GM21367 (cell line): ENCODE measurements around the gene AIFM2.

Experiments
- ATAC-seq: cut with Tn5 transposase; IDR thresholded peaks from one replicate; pipeline ENCODE4 v1.9.1; 2021; ENCODE audit not compliant: unreplicated experiment

Gene AIFM2

DNA sequence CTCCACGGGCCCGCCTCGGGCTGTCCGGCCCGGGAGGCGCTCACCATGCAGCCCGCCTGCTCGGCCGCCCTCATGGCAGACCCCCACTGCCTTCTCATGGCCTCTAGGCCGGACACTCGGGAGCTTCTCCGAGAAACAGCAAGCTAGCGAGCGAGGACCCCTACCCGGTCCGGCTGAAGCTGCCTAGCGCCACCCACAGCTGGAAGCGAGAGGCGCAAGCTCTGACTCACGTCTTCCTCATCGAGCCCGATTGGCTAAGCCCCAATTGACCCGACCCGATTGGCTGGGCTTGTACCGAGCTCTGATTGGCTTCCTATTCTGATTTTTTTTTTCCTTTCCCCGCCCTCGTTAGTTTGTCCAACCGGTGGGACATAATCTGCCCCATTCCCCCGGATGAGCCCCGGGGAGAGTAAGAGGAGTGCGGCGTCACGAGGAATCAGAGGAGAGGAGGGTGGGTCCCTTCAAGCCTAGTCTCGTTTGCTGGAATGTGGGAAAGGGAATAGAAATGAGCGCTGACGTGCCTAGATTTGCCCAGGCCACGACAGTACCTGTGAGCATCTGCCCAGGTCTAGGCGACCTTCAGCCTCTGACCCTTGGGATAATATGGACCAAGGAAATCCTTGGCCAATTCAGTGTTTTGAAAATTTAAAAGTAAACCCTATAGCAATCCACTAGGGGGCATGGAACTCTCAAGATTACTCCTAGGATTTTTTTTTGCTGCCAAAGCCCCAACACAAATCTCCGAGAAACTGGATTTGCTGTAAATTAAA is 14.0 kb upstream of the AIFM2 start, which contains the start of gene TYSND1:
Gene TYSND1, minus strand, starts transcription at position 212 of the 770 bp plus-strand sequence. Its CDS starts 114 bp downstream, at position 98.
- ATAC-seq: peak; percentile 90

DNA sequence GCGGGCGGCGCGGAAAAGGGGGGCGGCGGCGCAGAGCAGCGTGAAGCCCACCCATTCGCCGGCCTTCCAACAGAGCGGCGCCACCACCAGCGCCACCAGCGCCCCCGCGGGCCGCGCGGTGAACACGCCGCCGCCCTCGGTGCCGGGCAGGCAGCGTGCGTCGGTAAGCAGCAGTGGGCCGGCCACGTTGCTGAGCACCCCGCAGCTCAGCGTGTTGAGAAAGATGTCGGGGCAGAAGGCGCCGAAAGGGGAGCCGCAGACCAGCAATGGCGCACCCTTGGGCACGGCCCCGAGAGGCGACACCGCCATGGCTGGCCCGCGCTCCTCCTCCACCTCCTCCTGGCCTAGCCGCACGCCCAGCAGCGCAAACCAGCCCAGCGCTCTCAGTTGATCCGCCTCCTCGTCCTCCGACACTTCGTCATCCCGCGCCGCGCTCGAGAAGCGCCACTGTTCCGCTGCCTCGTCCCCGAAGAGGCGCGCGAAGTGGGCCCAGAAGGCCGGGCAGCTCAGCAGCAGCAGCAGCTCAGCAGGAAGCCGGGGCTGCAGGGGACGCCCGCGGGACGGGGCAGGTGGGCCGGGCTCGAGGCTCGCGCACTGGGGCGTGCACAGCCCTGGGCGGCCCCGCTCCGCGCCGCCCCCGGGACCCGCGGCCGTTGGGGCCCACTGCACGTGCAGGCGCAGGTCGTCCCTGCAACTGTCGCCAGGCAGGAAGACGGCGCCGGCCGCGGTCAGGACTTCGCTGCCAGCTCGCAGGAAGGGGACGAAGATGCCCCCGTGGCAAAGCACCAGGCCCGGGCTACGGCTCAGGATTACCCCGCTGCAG is 13.3 kb upstream of the AIFM2 start:
- peak; percentile 42 for ATAC-seq

DNA sequence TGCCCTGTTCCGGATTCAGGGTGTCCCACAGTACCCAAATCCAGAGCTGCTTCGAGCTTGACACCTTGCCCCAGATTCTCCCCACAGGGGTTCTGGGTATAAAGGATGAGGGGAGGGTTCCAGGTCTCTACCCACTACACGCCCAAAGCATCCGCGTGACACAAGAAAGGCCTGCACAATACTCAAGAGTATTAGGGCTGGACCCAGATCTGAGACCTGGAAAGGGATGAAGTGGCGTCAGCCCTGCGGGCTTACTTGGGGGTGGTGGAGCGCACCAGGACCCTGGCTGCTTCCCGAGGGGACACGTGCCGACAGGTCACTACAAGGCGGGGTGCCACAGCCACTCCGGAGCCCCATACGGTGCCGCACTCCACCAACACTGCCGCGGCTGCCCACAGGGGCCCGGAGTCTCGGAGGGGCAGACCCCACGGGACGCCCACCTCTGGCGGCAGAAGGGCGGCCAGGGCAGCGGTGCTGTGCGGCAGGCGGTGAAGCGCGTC is 12.6 kb upstream of the AIFM2 start:
- peak; percentile 4 for ATAC-seq

DNA sequence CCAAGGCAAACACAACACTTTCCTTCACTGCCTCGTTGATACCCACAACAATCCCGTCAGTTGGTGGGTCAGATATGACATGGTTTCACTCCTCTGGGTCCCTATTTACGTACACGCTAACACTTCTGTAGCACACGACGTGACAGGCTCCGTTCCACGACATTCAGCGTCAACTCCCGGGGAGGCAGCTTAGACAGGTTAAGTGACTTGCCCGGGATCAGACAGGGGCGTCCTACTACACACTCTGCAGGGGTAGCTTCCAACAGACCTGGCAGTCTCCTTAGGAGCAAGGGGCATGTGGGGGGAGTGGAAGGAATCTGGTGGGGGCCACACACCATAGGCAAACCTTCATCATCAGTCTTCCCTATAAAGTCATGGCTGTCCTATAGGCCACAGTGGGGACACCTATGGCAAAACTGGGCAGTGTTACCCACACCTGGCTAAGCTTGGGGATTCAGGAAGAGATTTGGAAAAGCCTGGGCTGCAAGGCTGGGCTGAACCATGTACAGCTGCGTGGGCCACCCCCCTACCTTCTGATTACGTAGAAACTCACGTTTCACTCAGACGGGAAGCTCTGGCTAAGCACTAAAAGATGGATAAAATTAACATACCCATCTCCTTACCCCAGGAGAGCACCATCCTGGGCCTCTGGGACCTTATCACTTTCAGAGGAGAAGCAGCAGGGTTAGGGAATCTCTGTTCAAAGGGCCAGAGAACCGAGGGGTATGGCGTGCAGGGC is 11.9 kb upstream of the AIFM2 start:
- ATAC-seq: no peak

DNA sequence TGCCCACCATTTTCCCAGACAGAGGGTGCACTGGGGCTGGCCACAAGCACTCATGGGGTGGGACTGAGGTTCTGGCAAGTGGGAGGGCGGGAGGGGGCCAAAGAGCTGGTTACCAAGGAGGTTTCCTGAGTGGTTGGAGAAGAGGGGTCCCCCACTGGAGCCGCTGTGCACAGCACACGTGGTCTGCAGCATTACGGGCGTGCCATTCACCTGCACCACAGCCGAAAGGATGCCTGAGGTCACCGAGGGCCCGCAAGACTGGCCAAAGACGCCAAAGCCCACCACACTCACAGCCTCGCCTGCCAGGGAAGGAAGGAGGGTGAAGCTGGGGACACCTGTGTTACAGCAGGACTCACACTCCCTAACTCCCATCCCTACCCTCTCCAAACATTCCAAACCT is 9.9 kb upstream of the AIFM2 start:
- ATAC-seq: no peak

DNA sequence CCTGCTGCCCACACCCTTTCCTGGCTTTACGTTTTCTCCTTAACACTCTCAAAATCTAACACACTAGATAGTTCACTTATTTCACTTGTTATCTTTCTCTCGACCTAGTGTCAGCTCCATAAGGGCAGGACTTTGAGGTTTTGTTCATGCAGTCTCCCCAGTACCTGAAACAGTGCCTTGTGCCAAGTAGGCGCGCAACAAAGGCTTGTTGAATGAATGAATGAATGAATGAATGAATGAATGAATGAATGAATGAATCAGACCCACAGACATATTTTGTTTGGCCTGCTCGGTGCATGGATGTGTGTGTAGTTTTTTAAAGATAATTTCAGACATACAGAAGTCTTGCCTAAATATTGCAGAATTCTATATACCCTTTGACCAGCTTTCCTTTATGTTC is 7.7 kb upstream of the AIFM2 start:
- ATAC-seq: no peak

DNA sequence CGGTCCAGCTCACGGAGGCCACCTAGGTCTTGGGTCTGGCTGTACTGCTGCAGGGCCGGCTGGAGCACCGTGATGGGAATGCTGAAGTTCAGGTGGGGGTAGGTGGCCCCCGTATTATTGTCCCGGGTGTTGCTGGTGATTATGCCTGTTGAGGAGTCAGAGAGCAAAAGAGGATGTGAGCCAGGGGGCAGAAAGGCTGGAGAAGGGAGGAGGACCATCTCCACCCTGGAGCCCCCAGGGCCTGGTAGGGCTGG is 7.3 kb upstream of the AIFM2 start:
- ATAC-seq: no peak

DNA sequence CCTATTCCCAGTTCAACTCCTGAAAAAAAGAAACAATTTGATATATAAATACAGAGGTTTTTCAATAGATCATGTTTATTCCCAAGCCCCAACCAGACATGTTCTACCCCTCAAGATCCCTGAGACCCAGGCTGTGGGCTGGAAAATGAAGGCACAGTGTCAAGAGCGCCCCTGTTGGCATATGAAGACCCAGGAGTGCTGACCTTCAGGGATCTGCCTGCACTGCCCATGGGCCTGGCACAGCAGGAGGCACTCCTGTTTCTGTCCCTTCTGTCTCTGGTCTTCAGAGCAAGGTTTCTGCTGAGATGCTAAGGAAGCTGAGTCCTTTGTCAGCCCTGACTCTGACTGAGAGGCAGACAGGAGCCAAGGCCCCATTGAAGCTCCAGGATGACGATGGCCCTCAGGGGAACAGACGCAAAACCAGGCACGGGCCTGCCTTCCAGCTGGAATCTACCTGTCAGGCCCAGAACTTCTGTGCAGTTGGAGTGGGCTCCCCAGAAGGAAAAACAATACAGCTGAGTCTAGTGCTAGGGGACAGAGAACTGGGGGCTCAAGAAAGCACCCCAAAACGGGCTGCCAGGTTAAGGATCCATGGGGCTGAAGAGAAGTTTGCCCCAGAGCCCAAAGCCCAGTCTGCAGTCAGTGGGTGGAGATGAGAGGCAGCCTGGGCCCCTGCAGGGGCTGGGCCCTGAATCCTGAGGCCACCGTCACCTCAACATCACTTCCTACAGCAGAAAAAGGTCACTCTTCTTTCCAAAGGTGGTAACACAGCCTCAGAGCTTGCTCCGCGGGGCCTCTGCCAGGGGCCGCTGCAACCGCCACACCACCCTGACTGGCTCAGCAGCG is 6.7 kb upstream of the AIFM2 start:
- ATAC-seq: no peak

DNA sequence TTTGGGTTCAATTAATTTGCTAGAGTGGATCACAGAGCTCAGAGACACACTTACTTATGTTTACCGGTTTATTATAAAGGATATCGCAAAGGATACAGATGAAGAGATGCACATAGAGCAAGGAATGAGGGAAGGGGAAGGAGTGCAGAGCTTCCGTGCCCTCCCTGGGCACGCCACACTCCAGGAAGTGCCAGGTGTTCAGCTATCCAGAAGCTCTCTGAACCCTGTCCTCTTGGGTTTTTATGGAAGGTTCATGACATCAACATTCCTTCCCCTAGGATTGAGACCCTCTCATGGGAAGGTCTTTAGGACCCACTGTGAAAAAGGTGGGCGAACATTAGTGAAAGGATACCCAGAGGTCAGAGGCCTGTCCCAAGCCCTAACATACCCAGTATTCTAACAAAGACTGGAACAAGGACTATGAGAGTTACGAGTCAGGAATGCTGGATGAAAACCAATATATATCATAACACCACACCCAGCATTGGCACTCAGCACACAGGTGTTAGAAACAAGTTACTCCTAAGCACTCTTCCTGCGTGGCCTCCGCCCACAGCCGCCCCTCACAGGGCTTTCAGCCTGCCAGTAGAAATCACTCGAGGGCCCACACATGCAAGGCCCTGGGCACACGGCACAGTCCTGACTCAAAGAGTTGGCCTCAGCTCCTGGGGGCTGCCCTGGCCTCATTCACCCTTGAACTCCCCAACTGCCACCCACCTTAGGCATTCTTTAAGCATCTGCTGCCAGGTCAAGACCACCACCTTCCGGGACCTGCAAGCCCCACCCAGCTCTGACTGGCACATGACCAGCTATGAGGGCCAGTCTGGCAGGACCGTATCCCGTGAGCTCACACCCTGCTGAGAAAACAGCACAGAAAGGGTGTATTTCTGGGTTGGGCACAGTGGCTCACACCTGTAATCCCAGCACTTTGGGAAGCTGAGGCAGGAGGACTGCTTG is 5.6 kb upstream of the AIFM2 start:
- ATAC-seq: no peak

DNA sequence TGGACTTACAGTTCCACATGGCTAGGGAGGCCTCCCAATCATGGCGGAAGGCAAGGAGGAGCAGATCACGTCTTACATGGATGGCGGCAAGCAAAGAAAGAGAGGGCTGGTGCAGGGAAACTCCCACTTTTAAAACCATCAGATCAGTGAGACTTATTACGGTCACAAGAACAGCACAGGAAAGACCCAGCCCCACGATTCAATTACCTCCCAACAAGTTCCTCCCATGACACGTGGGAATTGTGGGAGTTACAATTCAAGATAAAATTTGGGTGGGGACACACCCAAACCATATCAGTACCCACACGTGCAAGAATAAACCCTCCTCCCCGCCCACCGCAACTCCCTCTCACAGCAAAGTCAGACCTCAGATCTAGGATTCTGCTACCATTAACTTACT is 4.5 kb upstream of the AIFM2 start:
- no peak for ATAC-seq

DNA sequence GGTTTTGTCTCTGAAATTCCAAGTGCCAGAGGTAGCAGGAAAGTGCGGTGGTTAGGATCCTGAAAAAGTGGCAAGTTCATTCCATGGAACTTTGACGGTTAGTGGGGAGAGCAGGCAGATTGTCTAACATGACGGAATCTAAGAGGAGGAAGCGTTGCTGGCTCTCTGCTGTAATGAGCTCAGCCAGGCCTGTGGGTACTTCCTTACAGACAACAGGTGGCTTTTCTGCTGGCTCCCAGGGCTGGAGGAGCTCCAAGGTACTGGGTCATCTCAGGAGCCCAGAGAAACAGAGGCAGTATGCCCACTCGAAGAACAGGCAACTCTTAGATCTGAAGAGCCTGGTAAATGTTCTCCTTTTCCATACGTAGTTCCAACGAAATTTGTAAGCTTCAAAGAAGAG is 3.1 kb upstream of the AIFM2 start:
- no peak for ATAC-seq

DNA sequence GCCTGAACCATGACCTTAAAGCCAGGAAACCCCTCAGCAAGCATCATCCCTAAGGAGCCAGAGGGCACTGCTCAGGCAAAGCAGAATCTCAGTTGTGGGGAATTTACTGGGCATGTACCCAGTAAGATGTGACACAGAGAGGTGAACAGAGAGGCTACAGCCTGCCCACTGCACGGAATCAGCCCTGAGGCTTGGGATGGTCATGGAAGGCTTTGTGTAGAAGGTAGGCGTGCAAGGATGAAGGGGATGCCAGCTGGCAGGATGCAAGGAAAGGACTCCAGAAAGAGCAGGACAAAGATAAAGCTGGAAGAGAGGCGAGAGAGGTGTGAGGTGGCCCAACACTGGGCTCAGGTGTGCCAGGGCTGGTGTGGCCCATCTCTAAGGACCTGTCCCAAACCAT is 2.4 kb upstream of the AIFM2 start:
- no peak for ATAC-seq

DNA sequence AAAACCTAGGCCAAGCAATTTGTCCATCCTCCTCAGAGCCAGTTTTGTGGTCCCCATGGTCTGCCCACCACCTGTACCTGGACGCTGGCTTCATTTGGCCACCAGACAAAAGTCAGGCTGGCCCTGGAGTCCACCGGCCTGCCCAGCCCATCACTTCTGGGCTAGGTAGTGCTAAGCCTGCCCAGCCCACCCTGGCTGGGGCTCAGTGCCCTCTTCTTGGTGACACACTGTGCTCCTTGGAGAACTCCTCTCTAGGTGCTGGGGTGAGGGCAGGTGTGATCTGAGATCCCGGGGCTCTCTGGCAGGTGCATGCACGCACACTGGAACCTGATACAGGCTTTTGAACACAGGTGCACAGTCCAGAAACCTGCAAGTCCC is 1.1 kb downstream of the AIFM2 start:
- no peak for ATAC-seq

DNA sequence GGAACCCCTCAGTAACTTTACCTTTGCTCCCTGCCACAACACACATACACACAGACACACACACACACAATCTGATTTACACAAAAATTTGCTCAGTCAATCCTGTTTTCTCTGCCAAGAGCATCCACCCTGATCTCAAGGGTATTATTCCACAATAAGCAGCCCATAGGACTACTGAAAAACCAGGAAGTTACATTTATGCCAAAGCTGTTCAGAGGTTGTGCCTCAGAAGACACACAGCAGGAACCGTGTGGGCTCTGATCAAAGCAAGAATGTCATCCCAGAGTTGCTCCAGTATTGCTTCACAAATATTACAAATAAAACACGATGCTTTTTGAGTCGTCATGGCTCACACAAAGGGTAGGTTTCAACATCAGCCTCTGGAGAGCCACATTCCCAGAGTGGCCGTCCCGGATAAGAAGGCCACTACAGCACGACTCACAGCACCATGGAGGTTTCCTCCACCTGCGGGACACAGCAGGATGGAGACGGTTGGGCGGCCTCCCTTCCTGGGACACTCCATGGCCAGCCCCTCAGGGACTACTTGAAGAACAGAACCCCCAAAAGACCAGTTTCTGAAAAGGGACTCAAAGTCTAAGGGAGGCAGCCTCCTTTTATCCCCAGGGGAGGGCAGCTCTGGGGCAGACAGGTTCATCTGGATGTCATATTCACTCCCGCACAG is 1.6 kb downstream of the AIFM2 start:
- ATAC-seq: no peak

DNA sequence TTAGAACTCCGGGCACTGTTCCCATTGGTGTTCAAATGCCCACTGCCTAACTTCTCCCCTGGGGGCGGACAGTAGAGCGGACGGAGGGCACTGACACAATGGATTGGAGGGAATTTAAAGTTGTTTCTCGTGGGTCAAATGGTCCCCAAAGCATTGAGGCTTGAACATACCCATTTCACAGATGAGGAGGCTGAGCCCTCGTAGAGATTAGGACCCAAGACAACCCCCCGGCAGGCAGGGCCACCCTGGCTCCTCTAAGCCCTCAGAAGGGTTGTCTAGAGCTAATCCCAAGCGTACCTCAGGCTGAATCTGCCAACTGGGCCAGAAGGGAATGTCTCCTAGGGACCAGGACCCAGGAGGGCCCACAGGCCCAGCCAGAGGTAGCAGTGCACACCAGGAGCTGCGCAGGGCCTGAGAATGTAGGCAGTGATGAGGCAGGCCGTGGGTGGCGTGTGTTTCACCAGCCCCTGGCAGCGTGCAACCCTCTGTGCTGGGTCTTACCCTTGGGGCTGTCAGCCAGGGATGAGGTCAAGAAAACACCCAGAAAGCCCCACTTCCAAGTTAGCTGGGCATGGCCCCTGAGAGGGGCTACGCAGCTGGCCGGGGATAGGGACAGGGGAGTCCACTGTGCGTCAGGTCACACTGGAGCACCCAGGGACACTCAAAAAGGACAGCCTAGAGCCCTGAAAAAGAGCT is 5.8 kb downstream of the AIFM2 start:
- no peak for ATAC-seq

DNA sequence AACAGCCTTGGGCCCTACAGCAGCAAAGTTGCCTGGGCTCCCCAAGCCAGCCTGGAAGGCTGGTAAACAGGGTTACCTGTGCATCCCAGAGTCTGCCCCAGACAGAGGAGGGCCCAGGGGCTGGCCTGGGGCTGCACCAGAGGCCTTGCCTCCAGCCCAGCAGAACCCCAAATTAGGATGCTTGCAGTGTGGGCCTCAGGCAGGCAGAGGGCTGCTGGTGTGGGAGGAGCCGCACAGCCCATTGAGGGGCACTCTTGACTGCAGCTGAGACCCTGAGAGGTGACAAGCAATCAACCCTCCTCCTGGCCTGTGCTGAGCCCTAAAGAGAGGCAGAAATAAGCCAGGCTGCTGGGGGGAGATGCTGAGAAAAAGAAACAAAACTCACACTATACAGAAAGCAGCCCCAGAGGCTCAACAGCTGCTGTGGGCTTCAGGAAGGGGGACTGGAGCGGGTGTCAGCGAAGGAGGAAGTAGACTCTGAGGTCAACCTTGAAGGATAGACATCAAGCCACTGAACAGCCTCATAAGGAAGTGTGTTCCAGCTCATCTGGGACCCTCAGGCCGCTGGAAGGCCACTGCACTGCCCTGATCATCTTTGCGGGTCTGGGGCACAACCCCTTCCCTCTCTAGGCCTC is 6.6 kb downstream of the AIFM2 start:
- ATAC-seq: no peak

DNA sequence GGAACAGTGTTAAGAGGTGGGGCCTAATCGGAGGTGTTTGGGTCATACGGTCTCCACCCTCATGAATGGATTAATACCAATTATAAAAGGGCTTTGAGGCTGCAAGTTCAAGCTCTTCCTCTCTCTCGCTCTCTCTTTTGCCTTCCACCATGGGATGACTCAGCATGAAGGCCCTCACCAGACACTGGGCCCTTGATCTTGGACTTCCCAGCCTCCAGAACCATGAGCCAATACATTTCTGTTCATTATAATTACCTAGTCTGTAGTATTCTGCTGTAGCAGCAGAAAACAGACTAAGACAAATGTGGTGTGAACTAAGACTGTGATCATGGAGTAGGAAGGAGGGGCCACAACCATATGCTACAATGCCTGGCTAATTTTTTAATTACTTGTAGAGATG is 7.7 kb downstream of the AIFM2 start:
- ATAC-seq: no peak

DNA sequence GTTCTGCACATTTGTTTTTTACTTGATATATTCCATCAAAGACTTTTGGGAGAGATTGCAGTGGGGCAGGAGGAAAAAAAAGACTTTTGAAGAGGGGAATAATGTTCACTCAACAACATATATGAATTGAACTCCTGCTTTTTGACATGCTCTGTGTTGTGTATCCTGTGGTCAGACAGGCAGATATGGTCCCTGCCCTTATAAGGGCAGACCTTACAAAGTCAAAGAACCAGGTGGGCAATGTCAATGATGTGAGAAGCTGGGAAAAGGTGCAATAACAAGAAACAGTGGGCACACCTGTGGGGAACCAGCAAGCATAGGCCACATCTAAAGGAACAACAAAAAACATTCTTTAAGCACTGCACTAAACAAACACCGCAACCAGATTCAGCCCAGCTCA is 8.2 kb downstream of the AIFM2 start:
- no peak for ATAC-seq
